GM19025 (cell line): ENCODE data around the gene GRB7.
"Not testable (repeated sequence)": the region's sequence is repeated elsewhere in the genome, so short reads cannot be mapped to it uniquely, and the experiment has no call there.

Experiments
- ATAC-seq: cut with Tn5 transposase; IDR thresholded peaks from one replicate; pipeline ENCODE4 v1.9.1; 2021; ENCODE audit warnings: mild to moderate bottlenecking, low read depth, moderate library complexity; ENCODE audit not compliant: unreplicated experiment

The GRB7 gene

DNA sequence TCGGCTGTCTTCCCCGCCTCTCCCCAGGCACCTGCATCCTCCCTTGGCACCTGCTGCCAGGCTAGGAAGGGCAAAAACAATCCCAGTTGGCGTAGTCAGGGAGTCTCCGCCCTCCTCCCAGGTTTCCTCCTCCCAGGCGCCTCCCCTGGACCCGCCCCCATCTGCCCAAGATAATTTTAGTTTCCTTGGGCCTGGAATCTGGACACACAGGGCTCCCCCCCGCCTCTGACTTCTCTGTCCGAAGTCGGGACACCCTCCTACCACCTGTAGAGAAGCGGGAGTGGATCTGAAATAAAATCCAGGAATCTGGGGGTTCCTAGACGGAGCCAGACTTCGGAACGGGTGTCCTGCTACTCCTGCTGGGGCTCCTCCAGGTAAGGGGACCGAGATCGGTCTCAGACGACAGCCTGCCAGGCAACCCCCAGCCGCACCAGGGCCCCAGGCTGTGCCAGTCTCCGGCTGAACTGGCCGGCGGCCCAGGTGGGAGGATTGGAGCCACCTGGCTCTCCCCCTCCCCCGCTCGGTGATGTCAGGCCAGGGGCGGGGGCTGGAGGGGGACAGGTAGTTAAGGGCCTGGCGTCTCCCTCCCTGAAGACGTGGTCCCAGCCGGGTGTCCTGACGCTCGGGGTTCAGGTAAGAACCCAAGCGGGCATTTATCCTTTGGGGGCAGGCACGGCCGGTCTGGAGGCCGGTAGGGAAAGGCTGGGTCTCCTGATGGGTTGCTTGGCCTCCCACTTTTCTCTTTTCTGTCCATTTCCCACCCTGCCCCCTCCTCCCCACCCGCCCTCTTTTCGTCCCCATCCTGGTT, at the start of gene GRB7:
Gene GRB7 (plus strand): TSS at position 179 of the 808 bp plus-strand sequence. CDS start 4,364 bp downstream, outside the sequence.
- no peak for ATAC-seq

DNA sequence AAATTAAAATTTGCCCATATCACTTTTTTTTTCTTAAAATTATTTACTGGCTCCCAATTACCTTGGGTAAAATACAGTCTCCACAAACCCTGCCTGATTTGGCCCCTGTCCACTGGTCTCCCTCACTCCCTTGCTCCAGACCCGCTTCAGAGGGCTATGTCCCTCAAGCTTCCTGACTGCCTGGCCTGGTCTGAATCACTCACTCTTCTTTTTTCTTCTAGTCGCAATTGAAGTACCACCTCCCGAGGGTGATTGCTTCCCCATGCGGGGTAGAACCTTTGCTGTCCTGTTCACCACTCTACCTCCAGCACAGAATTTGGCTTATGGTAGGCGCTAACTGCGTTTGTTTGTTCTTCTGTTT, 49.3 kb upstream of the GRB7 start:
- no peak for ATAC-seq

GRCh38 chr17:39688945-39689344, 48.8 kb upstream of the GRB7 start:
- no peak for ATAC-seq

DNA sequence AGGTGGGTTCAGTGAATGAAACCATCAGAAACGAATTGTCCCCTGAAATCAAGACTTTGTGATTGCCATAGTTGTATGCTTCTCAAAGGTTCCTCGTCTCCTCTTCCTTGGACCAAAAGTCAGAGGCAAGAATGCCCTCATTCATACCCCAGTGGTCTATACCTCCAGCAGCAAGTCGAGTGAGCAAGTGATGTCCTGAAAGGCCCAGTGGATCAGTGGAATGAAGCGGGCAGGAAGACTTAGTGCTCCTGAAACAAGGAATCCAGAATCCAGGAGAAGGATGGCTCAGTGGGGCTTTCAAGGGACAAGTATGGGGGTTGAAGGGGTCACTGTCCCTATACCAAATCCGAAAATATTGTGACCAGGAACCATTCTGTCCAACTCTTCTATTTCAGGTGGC, 43.1 kb upstream of the GRB7 start:
- no peak for ATAC-seq

DNA sequence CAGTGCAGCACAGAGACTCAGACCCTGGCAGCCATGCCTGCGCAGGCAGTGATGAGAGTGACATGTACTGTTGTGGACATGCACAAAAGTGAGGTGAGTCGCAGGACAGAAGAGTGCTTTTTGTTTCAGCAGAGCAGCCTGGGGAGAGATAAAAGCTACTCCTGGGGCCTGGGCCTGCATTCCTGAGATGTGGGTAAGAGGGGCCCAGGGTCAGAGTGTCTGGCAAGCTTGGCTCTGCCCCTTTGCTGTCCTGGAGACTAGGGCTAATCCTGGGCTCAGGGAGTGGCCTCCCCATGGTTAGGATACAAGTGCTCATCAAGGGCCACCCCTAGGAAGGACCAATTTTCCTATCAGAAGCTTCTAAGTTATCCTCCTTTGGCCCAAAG, 42.7 kb upstream of the GRB7 start:
- ATAC-seq: no peak

- no peak for ATAC-seq
Measured at GRCh38 chr17:39696731-39697130, 41.0 kb upstream of the GRB7 start.

DNA sequence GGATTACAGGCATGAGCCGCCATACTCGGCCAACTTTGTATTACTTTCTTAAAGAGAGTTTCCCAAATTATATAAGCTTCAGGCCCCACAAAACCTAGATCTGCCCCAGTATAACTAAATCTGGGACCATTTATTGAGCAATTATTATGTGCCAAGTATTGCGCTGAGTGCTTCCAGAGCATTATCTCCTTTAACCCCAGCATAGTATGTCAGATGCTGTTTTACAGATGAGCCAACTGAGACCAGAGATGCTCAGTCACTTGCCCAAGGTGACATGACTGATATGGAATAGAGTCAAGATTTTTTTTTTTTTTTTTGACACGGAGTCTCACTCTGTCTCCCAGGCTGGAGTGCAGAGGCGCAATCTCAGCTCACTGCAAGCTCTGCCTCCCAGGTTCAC, 39.8 kb upstream of the GRB7 start:
- no peak for ATAC-seq

GRCh38 chr17:39699157-39699817, 38.5 kb upstream of the GRB7 start:
- ATAC-seq: not testable (repeated sequence)

DNA sequence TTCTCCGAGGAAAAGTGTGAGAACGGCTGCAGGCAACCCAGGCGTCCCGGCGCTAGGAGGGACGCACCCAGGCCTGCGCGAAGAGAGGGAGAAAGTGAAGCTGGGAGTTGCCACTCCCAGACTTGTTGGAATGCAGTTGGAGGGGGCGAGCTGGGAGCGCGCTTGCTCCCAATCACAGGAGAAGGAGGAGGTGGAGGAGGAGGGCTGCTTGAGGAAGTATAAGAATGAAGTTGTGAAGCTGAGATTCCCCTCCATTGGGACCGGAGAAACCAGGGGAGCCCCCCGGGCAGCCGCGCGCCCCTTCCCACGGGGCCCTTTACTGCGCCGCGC, 38.0 kb upstream of the GRB7 start, which contains the start of gene ERBB2:
Gene ERBB2 (plus strand): TSS at position 247 of the 330 bp plus-strand sequence. CDS start 175 bp downstream, outside the sequence.
- ATAC-seq: no peak

DNA sequence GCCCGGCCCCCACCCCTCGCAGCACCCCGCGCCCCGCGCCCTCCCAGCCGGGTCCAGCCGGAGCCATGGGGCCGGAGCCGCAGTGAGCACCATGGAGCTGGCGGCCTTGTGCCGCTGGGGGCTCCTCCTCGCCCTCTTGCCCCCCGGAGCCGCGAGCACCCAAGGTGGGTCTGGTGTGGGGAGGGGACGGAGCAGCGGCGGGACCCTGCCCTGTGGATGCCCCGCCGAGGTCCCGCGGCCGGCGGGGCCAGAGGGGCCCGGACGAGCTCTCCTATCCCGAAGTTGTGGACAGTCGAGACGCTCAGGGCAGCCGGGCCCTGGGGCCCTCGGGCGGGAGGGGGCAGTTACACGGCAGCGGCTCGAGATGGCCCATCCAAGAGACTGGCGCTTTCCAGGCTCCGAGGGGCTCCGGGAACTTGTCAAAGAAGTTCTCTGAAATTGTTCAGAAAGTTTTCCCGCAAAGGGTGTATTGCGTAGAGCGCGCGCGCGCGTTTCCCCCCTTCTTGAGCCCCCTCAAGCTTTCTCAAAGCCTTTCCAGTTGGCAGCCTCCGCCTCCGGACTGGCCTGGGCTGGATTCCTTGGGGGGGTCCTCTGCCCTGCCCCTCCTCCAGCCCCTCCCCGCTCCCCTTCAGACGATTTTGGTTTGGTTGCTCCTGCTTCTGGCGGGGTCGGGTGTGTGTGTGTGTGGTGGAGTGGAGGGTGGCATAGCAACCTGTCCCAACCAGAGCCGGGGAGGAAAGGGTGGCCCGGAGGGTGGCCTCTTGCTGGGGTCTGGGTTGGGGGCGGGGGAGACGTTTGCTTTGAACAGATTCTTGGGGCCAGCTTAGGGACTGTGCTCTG, 37.4 kb upstream of the GRB7 start:
- no peak for ATAC-seq

DNA sequence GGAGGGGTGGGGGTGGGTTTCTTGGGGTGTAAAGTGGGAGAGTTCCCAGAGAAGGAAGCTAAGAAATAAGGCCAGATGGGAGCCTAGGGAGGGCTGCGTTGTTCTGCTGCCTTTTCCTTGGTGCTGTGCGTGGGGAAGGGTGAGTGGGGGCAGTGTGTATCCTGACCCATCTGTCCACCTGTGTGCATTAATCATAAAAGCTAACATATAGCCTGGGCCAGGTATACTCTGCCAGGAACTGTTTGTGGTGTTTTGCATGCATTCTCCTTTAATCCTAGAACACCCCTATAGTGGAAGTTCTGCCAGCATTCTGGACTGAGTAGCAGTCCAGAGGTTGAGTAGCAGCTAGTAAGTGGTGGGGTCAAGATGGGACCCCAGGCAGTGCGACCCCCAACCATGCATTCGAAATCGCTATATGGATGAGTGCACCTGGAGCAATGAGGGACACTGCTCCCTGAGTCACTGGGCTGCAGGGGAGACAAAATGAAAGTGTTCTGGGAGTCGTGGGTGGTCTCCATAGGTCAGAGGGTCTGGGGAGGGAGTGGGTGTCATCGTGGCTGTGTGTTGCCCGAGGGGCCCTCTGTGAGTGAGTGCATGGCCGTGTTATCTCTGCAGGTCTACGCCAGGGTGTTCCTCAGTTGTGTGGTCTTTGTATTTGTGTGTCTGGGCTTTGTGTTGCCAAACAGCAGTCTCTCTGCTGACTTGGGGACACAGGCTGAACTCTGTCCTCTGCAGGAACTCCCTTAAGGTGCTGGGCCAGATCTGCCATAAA, 36.5 kb upstream of the GRB7 start:
- no peak for ATAC-seq

DNA sequence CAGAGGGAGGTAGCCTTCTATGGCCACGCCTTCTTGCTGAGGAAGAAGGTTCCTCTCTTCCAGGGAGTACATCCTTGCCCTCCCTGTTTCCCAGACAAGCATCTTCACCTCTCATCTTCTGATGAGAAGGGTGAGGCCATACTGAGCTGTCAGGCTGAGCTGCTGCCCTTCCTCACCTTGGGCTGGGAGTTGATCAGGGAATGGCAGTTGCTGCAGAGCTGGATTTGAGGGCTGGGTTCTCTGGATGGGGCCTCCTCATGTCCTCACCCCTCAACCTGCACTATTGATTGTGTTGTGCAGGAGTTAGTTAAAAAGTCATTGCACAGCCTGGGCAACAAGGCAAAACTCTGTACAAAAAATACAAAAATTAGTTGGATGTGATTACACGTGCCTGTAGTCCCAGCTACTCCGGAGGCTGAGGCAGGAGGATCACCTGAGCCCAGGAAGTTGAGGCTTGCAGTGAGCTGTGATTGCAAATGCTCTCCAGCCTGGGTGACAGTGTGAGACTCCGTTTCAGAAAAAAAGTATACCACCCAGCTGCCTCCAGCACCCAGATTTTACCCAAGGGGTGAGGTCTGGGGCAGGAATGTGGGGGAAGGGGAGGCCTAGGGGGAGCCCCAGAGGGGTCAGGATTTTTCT, 35.8 kb upstream of the GRB7 start:
- no peak for ATAC-seq

DNA sequence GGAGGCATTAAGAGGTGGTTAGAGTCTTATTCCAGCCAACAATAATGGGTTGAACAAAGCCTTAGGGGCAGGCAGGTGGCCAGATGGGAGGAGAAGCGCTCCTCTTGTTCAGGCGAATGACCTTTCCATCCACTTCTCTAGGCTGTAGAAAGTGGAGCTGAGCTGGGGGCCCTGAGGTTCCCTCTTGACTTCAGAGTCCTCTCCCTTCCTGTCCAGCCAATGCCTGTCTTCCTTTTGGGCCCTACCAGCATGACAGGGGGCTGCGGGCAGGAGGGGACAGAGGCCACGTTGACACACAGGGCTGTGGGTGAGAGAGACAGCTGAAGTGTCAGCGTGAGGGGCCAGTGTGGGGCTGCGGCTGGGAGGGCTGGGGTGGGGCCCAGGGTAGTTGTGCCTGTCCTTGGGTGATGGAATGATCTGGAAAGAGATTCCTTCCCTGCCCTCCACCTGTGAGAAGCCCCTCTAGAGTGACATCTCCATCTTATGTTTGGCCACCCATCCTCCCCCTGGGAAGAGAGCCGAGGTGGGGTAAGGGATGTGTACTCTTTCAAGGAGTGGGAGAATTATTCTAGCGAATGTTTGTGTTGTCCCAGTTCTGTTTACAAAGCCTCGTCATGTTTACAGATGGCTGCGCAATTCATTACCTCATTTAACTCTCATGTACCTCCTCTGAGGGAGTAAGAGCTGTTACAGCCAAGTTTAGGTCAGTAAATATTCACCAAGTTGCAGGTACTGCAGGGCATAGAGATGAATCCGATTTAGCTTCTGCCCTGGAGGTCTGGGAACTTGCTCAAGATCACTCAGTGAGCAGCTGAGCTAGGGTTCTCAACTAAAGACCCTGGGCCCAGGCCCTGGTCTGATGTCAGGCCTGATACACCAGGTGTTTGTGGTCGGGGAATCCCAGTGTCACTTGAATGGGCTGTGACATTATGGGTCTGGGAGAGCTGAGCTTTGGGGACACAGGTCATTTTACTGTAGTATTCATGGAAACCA, 34.5 kb upstream of the GRB7 start:
- no peak for ATAC-seq

DNA sequence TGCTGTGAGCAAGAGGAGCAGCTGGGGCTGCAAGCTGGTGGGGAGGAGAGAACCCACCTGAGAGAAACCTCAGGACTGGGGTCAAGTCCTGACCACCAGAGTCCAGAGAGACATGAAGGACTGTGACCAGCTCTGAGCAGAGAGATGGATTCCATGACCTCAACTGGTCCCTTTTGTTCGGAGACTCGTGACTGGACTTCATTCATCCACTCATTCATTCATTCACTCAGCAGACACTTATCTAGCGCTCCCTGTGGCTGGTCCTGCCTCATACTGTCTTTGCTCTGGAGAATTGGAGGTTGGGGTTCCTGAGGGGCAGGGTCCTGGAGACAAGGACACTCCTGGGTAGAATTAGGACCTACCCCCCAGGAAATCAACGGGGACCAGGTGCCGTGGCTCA, 33.8 kb upstream of the GRB7 start:
- ATAC-seq: no peak

- ATAC-seq: no peak
Measured at GRCh38 chr17:39704821-39705551, 32.8 kb upstream of the GRB7 start.

DNA sequence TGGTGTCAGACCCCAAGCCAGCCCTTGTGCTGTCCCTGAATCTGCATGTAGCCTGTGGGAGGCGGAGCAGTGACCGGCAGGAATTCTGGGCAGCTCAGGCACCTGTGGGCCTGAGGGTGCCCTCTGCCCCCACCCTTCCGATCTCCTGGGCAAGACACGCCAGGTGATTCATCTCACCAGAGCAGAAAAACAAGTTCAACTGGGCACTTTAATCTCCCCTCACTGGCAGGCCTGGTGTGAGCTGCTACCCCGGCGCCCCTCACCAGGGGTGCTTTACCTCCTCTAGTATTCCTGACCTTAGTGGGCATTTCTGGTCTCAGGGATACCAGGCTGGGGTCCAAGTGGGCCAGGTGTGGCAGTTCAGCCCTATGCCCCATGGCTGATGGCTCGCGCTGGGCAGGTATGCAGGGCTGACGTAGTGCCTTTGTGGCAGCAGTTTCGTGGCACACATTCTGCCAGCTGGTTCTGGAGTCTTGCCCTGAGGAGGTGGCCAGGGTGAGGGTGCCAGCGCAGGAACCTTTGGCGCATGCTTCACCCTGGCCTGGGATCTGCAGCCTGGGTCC, 31.9 kb upstream of the GRB7 start:
- no peak for ATAC-seq

- ATAC-seq: no peak
Measured at GRCh38 chr17:39706383-39706782, 31.4 kb upstream of the GRB7 start.

GRCh38 chr17:39706921-39707337, 30.8 kb upstream of the GRB7 start:
- ATAC-seq: no peak
